C4-2B (cell line): ENCODE data around the gene GPBAR1.

Experiments
- H3K27ac ChIP-seq: fragments of 450-650 bp; 2 replicates; pipeline ENCODE4 v1.5.1; 2017
- ZFX ChIP-seq: fragments of 450-650 bp; IDR thresholded peaks from 2 replicates; pipeline ENCODE4 v1.6.1; 2017
- TF ChIP-seq, protein P1 (sequence below): fragments of 450-650 bp; conservative IDR thresholded peaks from 2 replicates; pipeline ENCODE4 v1.5.1; 2017; ENCODE audit warnings: mild to moderate bottlenecking

The GPBAR1 gene

DNA sequence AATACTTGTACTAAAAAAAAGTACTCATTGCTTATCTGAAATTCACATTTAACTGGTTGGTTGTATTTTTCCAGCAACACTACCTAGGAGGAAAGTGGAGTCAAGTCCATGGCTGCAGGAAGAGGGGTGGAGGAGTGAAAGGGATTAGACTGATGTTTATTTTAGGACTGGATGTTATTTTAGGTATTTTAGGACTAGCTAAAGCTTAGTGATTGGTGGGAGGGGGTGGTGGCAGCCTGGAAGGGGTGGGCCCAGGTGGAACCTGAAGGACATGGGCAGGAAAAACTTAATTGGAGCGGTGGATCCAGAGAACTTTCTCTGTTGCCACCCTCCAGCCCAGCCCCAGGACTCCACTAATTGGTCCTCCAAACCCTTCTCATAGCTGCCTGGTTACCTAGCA is 35.4 kb downstream of the GPBAR1 start:
- peak overlapping the region; percentile 87 for H3K27ac ChIP-seq
- no peak for TF ChIP-seq ZFX
- TF ChIP-seq, protein P1, sequence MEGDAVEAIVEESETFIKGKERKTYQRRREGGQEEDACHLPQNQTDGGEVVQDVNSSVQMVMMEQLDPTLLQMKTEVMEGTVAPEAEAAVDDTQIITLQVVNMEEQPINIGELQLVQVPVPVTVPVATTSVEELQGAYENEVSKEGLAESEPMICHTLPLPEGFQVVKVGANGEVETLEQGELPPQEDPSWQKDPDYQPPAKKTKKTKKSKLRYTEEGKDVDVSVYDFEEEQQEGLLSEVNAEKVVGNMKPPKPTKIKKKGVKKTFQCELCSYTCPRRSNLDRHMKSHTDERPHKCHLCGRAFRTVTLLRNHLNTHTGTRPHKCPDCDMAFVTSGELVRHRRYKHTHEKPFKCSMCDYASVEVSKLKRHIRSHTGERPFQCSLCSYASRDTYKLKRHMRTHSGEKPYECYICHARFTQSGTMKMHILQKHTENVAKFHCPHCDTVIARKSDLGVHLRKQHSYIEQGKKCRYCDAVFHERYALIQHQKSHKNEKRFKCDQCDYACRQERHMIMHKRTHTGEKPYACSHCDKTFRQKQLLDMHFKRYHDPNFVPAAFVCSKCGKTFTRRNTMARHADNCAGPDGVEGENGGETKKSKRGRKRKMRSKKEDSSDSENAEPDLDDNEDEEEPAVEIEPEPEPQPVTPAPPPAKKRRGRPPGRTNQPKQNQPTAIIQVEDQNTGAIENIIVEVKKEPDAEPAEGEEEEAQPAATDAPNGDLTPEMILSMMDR: no peak

DNA sequence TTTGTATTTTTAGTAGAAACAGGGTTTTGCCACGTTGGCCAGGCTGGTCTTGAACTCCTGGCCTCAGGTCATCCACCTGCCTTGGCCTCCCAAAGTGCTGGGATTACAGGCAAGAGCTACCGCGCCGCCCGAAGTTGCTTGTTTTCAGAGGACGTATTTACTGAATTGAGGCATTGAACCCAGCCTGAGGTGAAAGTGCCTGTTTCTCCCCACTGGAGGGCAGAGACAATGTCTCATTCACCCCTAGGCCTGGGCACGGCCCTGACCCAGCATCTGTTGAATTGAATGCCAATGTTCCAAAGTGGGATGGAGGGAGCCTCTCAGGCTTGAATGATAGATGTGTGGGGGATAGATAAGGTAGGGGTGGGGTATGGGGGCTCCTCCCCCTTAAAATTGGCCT is 36.0 kb downstream of the GPBAR1 start:
- peak overlapping the region; percentile 87; the same call in 1 of the 2 replicates for H3K27ac ChIP-seq
- TF ChIP-seq, protein P1: no peak
- no peak for TF ChIP-seq ZFX

DNA sequence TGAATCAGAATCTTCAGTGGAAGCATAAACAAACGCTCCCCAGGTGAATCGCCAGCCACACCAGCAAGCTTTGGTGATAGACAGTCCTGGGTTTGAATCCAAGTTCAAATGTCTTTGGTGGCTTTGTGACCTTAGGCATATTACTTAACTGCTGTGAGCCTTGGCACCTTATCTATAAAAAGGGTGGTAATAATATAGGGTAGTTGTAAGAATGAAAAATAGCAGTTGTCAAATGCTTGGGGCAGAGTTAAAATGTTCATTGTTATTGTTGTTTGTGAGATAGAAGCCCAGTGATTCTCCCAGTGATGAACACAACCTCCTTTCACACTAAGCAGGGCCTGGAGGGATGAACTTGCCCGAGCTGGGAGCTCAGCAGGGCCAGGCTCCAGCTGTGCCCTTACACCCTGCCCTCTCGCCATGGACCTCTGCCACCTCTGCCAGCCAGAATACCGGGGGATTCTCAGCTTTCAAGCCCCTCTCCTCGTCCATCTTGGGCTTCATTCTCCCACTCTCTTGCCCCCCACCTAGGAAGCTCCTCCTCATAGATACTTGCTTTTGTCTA is 37.6 kb downstream of the GPBAR1 start:
- peak overlapping the region; percentile 12; the same call in 1 of the 2 replicates for H3K27ac ChIP-seq
- no peak for TF ChIP-seq ZFX
- TF ChIP-seq, protein P1: no peak

DNA sequence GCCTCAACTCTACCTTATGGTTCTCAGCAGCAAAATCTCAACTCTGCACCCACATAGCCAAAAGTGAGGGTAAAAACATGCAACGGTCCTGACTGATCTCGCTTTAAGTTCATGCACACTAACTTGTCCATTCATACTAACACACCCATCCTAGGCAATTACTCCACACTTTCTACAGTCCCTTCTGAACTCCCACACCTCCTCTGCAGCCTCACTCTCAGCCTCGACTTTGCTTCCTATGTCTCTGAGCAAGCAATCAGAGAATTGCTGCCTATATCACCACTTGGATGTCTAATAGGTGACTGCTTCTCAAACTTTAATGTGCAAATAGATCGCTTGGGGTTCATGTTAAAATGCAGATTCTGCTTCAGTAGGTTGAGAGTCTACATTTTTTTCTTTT is 39.3 kb downstream of the GPBAR1 start:
- no peak overlapping the region for H3K27ac ChIP-seq
- TF ChIP-seq, protein P1: no peak
- TF ChIP-seq ZFX: no peak

DNA sequence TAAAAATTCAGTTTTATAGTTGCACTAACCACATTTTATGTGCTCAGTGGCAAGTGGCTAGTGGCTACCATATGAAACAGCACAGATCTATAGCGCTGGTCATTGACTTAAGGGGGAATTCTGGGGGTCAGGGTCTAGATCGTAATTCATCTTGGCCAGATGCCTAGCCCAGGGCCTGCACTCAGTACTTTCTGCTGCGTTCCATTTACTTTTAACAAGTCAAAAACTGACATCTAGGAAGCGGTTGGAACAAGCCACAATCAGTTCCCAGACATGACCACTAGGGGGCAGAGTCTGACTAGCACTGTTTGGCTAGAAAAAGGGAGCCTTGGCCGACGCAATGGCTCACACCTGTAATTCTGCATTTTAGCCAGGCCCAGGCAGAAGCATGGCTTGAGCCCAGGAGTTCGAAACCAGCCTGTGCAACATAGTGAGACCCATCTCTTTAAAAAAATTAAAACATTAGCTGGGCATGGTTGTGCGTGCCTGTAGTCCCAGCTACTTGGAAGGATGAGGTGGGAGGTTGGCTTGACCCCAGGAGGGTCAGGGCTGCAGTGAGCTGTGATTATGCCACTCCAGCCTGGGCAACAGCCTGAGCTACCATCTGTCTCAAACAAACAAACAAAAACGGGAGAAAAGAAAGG is 40.5 kb downstream of the GPBAR1 start:
- TF ChIP-seq ZFX: no peak
- TF ChIP-seq, protein P1: peak; percentile 93
- H3K27ac ChIP-seq: no peak overlapping the region

DNA sequence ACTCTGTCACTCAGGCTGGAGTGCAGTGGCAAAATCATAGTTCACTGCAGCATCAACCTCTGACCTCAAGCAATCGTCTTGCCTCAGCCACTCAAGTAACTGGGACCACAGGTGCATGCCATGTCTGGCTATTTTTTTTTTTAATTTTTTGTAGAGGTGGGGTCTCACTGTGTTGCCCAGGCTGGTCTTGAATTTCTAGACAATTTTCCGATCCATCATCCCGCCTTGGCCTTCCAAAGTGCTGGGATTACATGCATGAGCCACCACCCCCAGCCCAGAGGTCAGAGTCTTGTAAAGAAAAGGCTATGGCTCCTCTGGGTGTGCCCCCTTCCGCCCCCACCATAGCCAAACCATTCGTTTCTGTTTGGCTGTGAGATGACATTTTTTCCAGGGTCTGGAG is 44.6 kb downstream of the GPBAR1 start:
- no peak overlapping the region for H3K27ac ChIP-seq
- no peak for TF ChIP-seq ZFX
- TF ChIP-seq, protein P1: no peak

DNA sequence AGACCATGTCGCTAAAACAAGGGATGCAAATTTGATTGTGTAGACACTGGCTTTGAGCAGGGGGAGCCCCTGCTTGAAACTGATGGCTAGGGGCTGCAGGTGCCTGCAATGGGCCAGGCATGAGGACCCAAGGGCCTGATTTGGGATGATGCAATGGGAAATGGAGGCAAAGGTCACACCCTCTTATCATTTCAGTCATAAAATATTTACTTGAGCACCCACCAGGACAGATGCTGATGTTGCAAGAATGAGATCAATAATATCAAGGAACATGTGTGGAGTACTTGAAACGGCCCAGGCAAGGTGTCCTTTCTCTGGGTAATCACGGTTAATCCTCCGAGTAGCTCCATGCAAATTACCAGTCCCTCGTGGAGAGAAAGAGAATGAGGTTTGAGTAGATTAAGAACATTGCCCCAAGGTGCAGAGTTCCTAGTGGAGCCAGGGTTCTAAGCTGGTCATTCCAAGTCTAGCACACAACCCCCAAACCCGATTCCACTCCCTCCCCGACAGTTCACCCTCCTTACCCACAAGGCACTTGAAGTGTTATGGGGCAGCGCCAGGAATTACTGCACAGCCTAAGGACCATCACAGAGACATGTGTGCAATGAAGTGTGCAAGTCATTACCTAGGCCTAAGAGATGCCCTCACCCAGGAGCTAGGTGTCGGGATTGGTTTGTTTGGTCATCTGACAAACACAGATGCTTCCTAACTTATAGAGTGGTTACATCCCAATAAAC is 45.5 kb downstream of the GPBAR1 start:
- TF ChIP-seq, protein P1: no peak
- TF ChIP-seq ZFX: no peak

More for the DNA sequence above, 45.5 kb downstream of the GPBAR1 start:
- H3K27ac ChIP-seq: no peak overlapping the region
